ENCODE measurements around the gene HJURP. TPM values are rescaled to one million over a fixed set of nuclear protein-coding genes. Genes with fewer than 3 reads are reported as not detected.

Gene HJURP
- total RNA-seq, 1 experiment from 2014 or later, result 49.7 TPM

DNA sequence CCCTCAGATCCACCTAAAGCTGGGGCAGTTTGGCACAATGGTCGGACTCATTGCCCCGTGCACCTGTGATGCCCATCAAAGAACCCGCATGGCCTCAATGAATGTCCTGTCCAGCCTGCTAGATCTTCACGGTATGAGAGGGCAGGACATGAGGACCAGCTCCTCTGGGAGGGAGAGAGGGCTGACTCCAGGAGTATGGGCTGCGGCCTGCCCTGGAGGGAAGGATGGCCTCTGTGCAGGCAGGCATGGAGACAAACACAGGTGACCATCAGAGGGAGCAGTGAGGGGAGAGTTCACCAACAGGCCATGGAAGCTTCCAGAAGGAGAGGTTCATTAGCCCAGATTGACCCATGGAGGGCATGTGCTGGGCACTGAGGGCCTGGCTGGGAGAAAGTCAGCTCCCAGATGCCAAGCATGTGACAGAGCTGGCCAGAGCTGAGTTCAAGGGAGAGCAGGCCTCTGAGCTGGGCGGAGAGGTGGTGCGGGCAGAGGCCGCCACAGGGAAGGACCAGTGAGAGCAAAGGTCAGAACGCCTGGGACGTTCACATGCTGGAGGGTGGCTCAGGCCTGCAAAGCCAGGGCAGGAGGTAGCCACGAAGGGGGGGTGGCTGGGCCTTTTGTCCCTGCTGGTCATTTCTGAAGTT, 36.2 kb downstream of the HJURP start:
- Mint-ChIP-seq H3K27me3 (ENCODE audit: low read depth) (peaks cover 4% of the 10 kb centered on the region), H3K36me3 (ENCODE audit: insufficient read depth in 1 of 3, low read depth in 3 of 3) (no peaks in the 10 kb centered on the region), H3K4me1 (no peaks in the 10 kb centered on the region), H3K4me3 (no peak overlapping the region; a peak in 1 of 5 replicates), H3K9me3 (no peaks in the 10 kb centered on the region; a peak in 1 of 5 replicates), H3K27ac (no peak overlapping the region; a peak in 1 of 7 replicates)
- Histone ChIP-seq H2AFZ (ENCODE audit: low read length) (no peak overlapping the region), H2AK5ac (ENCODE audit: insufficient read length, low read length) (no peak overlapping the region), H3K23ac (ENCODE audit: insufficient read length, low read depth, low read length) (no peak overlapping the region), H3K79me1 (ENCODE audit: insufficient read depth, low read depth, low read length, poor library complexity, severe bottlenecking) (no peaks in the 10 kb centered on the region), H2BK120ac (ENCODE audit: low read depth, low read length, poor library complexity, severe bottlenecking) (no peak overlapping the region), H3K9me3 (ENCODE audit: control insufficient read depth, low read depth, low read length) (no peaks in the 10 kb centered on the region), H4K8ac (replicated peaks; ENCODE audit: insufficient read length, low read depth, low read length) (no peak overlapping the region), H3K14ac (ENCODE audit: insufficient read depth, low read length) (no peak overlapping the region; the same call in 1 of the 2 replicates), H3K18ac (ENCODE audit: insufficient read length, low read depth, low read length) (no peak overlapping the region), H3K4ac (ENCODE audit: low read depth, low read length) (no peak overlapping the region), H3K4me1 (ENCODE audit: insufficient read depth, low read length) (no peaks in the 10 kb centered on the region), H3K4me2 (ENCODE audit: insufficient read depth, insufficient read length, low read length) (no peak overlapping the region), H3K79me2 (ENCODE audit: insufficient read depth, low read length) (no peaks in the 10 kb centered on the region), H3K23me2 (ENCODE audit: insufficient read length, low read depth, low read length, poor library complexity, severe bottlenecking) (no peaks in the 10 kb centered on the region), H3K9ac (ENCODE audit: extremely low read depth, insufficient read length, low read length) (no peak overlapping the region), H2BK20ac (ENCODE audit: low read depth, low read length, poor library complexity, severe bottlenecking) (no peak overlapping the region), H3K56ac (ENCODE audit: insufficient read length, low read depth, low read length) (no peak overlapping the region), H3K27me3 (ENCODE audit: insufficient read depth, low read length) (no peaks in the 10 kb centered on the region), H3T11ph (ENCODE audit: low read length) (no peak overlapping the region), H4K20me1 (ENCODE audit: control insufficient read depth, insufficient read depth, insufficient read length) (no peaks in the 10 kb centered on the region), H4K91ac (ENCODE audit: insufficient read length, low read depth, low read length) (no peak overlapping the region), H3K27ac (ENCODE audit: insufficient read length, low read depth, low read length) (no peak overlapping the region), H2BK12ac (ENCODE audit: insufficient read length, low read depth, low read length) (no peak overlapping the region), H2BK5ac (ENCODE audit: insufficient read length, low read length) (no peak overlapping the region), H4K5ac (ENCODE audit: insufficient read length, low read depth, low read length) (no peak overlapping the region), H2BK15ac (ENCODE audit: low read depth, low read length) (no peak overlapping the region)
- no CpG with 5 or more reads among the region's 11 CpGs for WGBS (ENCODE audit: extremely low coverage, insufficient read length, low lambda C conversion rate)
- TF ChIP-seq, protein P1, sequence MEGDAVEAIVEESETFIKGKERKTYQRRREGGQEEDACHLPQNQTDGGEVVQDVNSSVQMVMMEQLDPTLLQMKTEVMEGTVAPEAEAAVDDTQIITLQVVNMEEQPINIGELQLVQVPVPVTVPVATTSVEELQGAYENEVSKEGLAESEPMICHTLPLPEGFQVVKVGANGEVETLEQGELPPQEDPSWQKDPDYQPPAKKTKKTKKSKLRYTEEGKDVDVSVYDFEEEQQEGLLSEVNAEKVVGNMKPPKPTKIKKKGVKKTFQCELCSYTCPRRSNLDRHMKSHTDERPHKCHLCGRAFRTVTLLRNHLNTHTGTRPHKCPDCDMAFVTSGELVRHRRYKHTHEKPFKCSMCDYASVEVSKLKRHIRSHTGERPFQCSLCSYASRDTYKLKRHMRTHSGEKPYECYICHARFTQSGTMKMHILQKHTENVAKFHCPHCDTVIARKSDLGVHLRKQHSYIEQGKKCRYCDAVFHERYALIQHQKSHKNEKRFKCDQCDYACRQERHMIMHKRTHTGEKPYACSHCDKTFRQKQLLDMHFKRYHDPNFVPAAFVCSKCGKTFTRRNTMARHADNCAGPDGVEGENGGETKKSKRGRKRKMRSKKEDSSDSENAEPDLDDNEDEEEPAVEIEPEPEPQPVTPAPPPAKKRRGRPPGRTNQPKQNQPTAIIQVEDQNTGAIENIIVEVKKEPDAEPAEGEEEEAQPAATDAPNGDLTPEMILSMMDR (conservative IDR thresholded peaks at IDR 0.05), result no peak
- DNase-seq, result peak; percentile 17

Data from H9 (cell line).